Body of pancreas (tissue), 4 donors: ENCODE data around the gene RTF1. TPM values are rescaled to one million over a fixed set of nuclear protein-coding genes. Genes with fewer than 3 reads are reported as not detected.
A peak's percentile ranks its signal among the peaks of the same experiment; 100 is the strongest.

Source experiments
- ATAC-seq: fragments of 150-250 bp; one replicate; pipeline ENCODE4 v1.9.1; 2016
- DNase-seq, 4 donors: peaks; one replicate each; pipeline ENCODE4 v3.0.0-alpha.2; 2019
- H3K27ac ChIP-seq, 4 donors: fragments of 200-600 bp; sonication (generic); 1 replicate in 3 of 4; 2 replicates in 1 of 4; pipeline versions ENCODE4 v1.5.1 to v1.6.1; 2016 to 2019; ENCODE audit warnings: mild to moderate bottlenecking in 1 of 4, mixed read lengths in 1 of 4, moderate library complexity in 1 of 4
- H3K27me3 ChIP-seq, 2 donors: fragments of 200-600 bp; sonication (generic); one replicate each; pipeline ENCODE4 v1.6.0; 2016; ENCODE audit warnings: mild to moderate bottlenecking in 1 of 2
- H3K36me3 ChIP-seq, 2 donors: fragments of 200-600 bp; sonication (generic); replicated peaks in 1 of 2; 2 replicates each; pipeline ENCODE4 v1.5.1; 2016; ENCODE audit warnings: low read depth in 2 of 2; ENCODE audit not compliant: insufficient read depth in 1 of 2
- H3K4me1 ChIP-seq: fragments of 200-600 bp; sonication (generic); one replicate; pipeline ENCODE4 v1.6.0; 2016
- H3K4me3 ChIP-seq, 2 donors: fragments of 200-600 bp; sonication (generic); 1 replicate in 1 of 2; 2 replicates in 1 of 2; pipeline ENCODE4 v1.5.1; 2016 to 2019
- H3K9me3 ChIP-seq, 3 donors: fragments of 200-600 bp; sonication (generic); 1 replicate in 2 of 3; 2 replicates in 1 of 3; pipeline ENCODE4 v1.5.1; 2016
- CTCF ChIP-seq, 7 experiments: fragments of 450-650 bp in 4 of 7; fragments of 200-600 bp in 3 of 7; sonication (generic) in 3 of 7; IDR thresholded peaks; one replicate each; pipeline ENCODE4 v1.5.1; 2016 to 2019; ENCODE audit warnings: antibody characterized with exemption in 7 of 7
- POLR2A ChIP-seq, 3 donors: fragments of 450-650 bp; IDR thresholded peaks; one replicate each; pipeline ENCODE4 v1.6.1; 2016; ENCODE audit warnings: antibody characterized with exemption in 3 of 3, mild to moderate bottlenecking in 2 of 3
- WGBS, 2 donors: methylation state at CpG; one replicate each; pipeline ENCODE4 v1.1.5; 2017; 5-methylcytosine and 5-hydroxymethylcytosine counted together
- intact Hi-C: fragments of 100-400 bp; cut with DNase I; formaldehyde crosslinking; loops from one replicate; pipeline ENCODE4 v1.15.1; 2023
- total RNA-seq, 2 donors: library from RNA; depleted of rRNA; stranded (reverse); fragments of >200 nt; gene quantifications; one replicate each; pipeline ENCODE4 v1.1.0, GENCODE V29; 2016

The RTF1 gene
- total RNA-seq, 2 donors from 2014 or later = 10.9 to 22.1 TPM

- DNase-seq = peak in 3 of 4 donors; percentile 27 to 41 (median 37)
- 7 to 13% methylated on average over 3 to 75 of the region's 77 CpGs for WGBS, 2 donors
- peaks cover 39% of the 10 kb centered on the region for H3K4me1 ChIP-seq
- H3K27ac ChIP-seq = no peak overlapping the region
- H3K27me3 ChIP-seq = no peaks in the 10 kb centered on the region
- no peaks in the 10 kb centered on the region for H3K36me3 ChIP-seq
- H3K4me3 ChIP-seq = no peak overlapping the region
- no peaks in the 10 kb centered on the region for H3K9me3 ChIP-seq
- no peak for TF ChIP-seq POLR2A (IDR thresholded peaks at IDR 0.05)
- TF ChIP-seq CTCF (IDR thresholded peaks at IDR 0.05) = no peak
- ATAC-seq = peak; percentile 28
- intact Hi-C loops = no loop called here
Measured at GRCh38 chr15:41494190-41494921, 77.5 kb downstream of the RTF1 start.

DNA sequence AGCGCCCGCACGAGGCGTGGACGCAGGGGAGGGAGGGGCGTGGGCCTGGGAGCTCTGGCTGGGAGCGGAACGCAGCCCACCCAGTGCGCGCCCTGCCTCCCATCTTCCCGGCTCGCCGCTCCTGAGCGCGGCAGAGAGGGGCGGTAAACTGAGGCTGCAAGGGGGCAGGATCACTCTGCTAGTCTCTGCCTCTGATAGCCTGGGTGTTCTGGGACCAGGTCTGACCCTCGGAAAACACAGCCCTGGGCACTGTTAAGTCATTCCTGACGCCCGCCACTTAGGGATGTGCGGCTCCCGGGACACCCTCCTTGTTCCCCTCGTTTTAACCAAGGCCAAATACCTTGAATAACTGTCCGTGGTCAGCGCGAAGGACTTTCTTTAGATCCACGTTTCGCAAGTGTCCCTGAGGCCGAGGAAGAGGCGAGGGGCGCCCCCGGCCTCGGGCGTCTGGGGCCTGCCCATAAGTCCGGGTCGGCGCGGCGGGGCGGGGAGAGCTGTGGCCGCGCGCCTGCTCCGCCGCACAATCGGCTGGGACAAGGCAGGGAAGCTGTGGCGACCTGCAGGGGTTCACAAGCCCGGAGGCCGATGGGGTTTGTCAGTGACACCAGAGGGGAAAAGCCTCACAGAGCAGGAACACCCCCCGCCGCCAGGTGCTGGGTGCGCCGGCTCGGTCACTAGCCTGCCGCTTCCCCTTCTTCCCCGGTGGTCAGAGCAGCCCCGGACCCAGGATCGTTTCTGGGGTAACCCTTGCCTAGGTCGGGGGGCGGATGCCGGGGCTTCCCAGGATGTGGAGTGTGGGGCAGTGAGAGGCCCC, 78.2 kb downstream of the RTF1 start:
- WGBS, 2 donors = 32 to 62% methylated on average over 26 to 59 of the region's 60 CpGs
- ATAC-seq (no peak), DNase-seq (peak in 1 of 4 donors; percentile 15)
- peaks cover 39% of the 10 kb centered on the region for H3K4me1 ChIP-seq
- peak overlapping the region in 3 of 4 donors; percentile 36 to 61 (median 55) for H3K27ac ChIP-seq
- no peak for TF ChIP-seq POLR2A (IDR thresholded peaks at IDR 0.05)
- TF ChIP-seq CTCF (IDR thresholded peaks at IDR 0.05) = no peak
- H3K27me3 ChIP-seq = no peaks in the 10 kb centered on the region
- intact Hi-C loops = no loop called here
- no peak overlapping the region for H3K4me3 ChIP-seq
- H3K9me3 ChIP-seq = no peaks in the 10 kb centered on the region
- no peaks in the 10 kb centered on the region for H3K36me3 ChIP-seq

GRCh38 chr15:41495736-41496599, 79.1 kb downstream of the RTF1 start:
- H3K27me3 ChIP-seq = no peaks in the 10 kb centered on the region
- DNase-seq (peak; percentile 59 to 80 (median 66)), ATAC-seq (peak; percentile 57)
- 24 to 79% methylated on average over 2 to 59 of the region's 59 CpGs for WGBS, 2 donors
- H3K4me1 ChIP-seq = peaks cover 39% of the 10 kb centered on the region
- TF ChIP-seq POLR2A (IDR thresholded peaks at IDR 0.05) (peak in 2 of 3 donors; percentile 14 to 21), CTCF (IDR thresholded peaks at IDR 0.05) (no peak)
- H3K27ac ChIP-seq = peak overlapping the region; percentile 32 to 61 (median 46)
- intact Hi-C loops = no loop called here
- no peaks in the 10 kb centered on the region for H3K9me3 ChIP-seq
- H3K4me3 ChIP-seq = no peak overlapping the region
- no peaks in the 10 kb centered on the region for H3K36me3 ChIP-seq

- intact Hi-C loops = no loop called here
- 71 to 88% methylated on average over 2 of the region's 2 CpGs for WGBS, 2 donors
Measured at GRCh38 chr15:41498657-41499056, 81.8 kb downstream of the RTF1 start.

More at GRCh38 chr15:41498657-41499056, 81.8 kb downstream of the RTF1 start:
- no peak for DNase-seq
- H3K27ac ChIP-seq = no peak overlapping the region
- ATAC-seq = no peak
- H3K4me1 ChIP-seq = peaks cover 28% of the 10 kb centered on the region
- no peak for TF ChIP-seq POLR2A (IDR thresholded peaks at IDR 0.05)
- no peak for TF ChIP-seq CTCF (IDR thresholded peaks at IDR 0.05)
- H3K4me3 ChIP-seq = no peak overlapping the region
- no peaks in the 10 kb centered on the region for H3K9me3 ChIP-seq
- H3K36me3 ChIP-seq = no peaks in the 10 kb centered on the region
- H3K27me3 ChIP-seq = no peaks in the 10 kb centered on the region
